NCI-H187 (cell line): ENCODE results near the gene OXGR1.
"Not testable (repeated sequence)": the region's sequence is repeated elsewhere in the genome, so short reads cannot be mapped to it uniquely, and the experiment has no call there.

Experiments
- DNase-seq, 2 experiments: peaks; one replicate each; lab custom pipeline; 2025; lab: John Stamatoyannopoulos, UW

OXGR1 gene

DNA sequence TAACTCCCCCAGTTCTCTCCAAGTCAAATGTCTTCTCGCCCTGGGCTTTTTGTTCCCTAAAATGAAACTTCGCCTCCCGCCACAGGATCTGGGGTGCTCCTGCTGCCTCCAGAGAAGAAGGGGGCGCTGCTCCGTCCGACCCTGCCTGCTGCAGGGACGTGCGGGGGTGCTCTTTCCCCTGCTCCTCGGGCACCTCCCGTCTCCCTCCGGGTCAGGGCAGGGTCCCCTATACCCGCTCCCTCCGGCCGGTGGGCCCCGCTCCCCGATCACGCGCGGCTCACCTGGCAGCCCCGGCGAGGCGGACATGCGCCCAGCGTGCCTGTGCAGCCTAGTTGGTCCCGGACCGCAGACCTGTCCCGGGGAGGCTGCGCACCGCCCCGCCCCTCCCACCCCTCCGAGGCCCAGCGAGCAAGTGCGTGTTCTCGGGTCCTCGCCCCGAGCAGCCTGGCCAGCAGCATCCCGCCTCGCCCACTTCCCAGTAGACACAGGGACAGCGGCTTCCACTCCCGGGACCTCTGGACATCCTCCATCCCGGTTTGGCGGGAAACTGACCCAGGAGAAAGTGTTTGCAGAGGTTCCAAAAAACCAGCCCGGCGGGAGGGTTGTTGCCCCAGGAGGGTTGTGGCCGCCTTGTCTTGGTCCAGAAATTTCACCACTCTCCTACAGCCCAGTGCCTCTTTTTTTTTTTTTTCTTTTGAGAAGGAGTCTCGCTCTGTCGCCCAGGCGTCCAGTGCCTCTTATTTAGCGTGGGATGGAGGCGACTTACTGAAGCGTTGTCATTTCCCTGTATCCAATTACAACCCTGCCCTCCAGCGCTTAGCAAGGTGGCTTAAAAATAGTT is at the start of gene OXGR1:
Gene OXGR1, minus strand, starts transcription at position 460 of the 841 bp plus-strand sequence. CDS start 6,717 bp downstream, outside the sequence.
- no peak for DNase-seq

DNA sequence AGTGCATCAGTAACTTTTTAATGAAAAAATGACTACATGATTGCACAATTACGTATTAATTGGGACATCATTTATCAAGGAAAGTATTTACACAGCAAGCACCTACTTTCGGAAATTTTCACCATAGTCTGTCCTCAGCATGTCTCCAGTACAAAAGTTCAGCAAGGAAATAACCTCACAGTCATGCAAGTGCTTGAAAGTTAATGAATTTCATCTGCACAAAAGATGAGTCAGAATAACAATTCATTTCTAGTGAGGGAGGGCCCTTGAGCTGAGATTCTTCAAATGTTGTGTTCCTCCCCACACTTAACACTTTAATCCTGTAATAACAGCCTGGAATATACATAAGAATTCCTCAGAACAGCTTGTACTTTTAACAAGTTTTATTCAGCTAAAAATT is 49.0 kb upstream of the OXGR1 start:
- DNase-seq = no peak

DNA sequence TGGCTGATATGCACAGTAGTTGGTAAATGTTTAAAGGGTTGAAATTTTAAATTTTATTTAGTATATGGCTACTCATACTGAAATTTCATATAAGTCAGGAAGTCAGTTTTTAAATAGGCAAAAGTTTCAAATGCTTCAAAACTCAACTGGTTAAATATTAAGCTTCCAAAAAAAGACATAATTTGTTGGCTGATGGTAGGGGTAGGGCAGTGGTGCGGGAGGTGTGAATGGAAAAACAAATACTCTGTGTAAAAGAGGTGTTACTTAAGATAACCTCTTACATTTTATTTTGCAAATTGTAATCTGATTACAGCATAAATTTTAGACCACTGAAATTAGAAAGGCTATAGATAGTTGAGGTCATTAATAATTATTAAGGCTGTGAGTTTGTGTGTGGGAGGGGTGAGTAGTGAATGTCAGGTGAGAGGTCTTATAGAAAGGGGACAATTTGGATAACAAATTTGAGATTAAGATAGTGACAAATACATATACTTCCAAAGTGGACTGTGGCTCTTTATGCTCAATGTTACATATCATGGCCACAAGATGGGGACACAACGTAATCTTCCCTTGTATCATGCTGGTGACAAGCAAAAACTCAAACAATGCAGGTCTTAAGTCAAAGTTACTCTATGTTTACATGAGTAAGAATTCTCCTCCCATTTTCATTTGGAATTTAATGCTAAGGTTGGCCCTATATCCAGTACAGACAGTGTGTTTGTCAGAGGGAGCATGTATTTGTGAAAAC is 36.6 kb upstream of the OXGR1 start:
- DNase-seq = no peak

DNA sequence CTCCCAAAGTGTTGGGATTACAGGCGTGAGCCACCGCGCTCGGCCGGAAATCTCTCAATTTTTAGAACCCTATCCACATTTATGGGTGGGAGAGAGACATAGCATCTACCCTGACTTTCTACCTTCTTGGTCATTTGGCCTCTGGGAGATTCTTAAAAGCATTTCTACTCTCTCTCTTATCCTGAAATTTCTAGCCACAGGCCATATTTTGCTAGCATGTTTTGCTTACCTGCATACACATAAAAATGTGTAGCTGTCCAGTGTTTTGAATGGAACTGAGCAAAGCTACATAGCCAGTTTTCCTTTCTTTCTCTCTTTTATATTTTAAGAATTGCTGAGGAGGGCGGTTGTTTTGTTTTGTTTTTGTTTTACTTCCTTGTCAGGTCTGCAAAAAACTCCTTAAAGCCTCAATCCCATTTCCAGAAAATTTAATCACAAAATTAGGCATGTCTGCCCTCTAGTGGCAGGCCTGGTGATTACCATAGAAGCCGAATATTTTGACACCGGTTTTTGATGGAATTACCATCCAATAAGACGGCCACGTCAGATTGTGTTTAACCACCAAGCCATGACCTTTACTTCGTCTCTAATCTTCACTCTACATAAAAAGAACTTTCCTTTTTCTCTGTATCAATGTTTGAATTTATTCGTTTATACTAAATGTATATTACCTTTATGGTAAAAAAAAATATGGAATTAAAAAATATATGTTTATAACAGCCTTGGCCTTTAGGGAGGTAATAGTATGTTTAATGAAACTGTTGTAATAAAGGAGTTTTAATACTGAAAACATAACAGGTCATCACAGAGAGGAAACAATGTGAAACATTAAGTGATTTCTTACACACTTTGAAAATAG is 34.4 kb upstream of the OXGR1 start:
- DNase-seq = peak in 1 of 2 experiments; percentile 54

DNA sequence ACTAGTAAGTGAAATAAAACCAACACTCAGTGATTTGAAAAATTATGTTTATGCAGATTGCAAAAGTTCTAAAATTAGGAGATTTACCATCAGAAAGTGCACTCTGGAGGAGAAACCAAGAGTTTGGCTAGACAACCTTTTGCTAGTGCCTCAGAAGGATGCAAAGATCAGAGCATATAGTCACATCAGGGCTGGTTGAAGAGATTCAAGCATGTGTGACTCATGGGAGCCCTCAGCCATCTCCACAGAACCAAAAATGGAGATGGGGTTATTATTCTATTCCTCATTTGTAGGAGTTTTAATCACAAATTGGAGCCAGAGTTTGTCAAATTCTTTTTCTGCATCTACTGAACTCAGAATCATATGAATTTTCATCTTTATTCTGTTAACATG is 32.9 kb upstream of the OXGR1 start:
- DNase-seq = no peak

DNA sequence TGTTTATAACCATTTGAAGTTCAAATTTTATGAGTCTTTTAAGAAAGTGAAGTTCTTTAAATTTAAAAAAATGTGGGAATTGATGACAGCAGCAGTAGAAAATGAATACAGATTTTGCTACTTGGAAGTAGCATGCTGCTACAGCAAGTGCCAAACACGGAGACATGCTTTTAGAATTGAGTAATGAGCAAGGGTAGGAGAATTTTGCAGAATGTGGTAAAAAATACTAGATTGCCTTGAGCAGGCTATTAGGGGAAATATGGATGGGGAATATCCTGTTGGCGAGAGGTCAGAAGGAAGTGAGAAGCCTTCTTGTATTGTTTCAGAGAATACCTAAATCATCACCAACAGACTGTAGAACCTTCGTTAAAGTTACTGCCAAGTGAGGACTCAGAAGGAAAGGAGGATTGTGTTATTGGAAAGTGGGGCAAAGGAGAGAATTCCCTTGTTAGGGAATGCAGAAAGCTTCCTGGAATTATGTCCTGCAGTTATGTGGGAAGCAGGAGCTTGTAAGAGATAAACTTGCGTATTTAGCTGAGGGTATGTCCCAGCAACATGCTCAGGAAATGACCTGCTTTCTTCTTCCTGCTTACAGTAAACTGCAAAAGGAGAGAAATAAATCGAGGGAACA is 32.4 kb upstream of the OXGR1 start:
- DNase-seq = no peak

DNA sequence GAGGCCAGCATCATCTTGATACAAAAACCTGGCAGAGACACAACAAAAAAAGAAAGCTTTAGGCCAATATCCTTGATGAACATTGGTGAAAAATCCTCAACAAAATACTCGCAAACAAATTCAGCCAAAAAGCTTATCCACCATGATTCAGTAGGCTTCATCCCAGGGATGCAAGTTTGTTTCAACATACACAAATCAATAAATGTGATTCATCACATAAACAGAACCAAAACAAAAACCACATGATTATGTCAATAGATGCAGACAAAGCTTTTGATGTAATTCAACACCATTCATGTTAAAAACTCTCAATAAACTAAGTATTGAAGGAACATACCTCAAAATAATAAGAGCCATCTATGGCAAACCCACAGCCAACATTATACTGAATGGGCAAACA is 29.5 kb upstream of the OXGR1 start:
- not testable (repeated sequence) for DNase-seq

DNA sequence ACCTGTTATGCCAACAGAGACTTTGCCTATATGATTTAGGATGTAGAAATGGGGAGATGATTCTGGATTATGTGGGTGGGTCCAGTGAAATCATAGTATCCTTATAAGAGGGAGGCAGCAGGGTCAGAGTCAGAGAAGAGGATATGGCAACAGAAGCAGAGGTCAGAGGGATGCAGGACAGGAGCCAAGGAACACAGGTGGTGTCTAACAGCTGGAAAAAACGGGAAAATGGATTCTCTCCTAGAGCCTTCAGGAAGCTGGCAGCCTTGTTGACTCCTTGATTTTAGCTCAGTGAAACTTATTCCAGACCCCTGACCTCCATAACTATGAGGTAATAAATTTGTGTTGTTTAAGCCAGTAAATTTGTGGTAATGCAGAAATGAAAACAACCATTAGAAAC is 28.8 kb upstream of the OXGR1 start:
- no peak for DNase-seq

DNA sequence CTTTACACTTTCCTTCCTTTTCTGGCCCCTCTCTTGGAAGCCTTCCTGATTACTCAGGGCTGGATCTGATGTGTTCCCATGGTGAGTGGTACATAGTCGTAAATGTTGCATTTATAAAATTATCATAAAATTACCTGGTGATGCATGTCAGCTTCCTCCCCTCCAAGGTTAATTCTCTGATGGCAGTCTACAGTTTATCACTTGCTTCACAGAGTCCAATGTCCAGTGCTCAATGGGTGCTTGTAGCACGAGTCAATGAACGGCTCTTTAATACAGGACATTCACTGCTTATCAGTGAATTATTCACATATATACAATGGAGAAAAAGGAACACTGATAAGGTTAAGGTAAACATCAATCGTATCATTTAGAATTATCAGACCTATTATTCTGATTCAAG is 27.0 kb upstream of the OXGR1 start:
- DNase-seq = no peak

DNA sequence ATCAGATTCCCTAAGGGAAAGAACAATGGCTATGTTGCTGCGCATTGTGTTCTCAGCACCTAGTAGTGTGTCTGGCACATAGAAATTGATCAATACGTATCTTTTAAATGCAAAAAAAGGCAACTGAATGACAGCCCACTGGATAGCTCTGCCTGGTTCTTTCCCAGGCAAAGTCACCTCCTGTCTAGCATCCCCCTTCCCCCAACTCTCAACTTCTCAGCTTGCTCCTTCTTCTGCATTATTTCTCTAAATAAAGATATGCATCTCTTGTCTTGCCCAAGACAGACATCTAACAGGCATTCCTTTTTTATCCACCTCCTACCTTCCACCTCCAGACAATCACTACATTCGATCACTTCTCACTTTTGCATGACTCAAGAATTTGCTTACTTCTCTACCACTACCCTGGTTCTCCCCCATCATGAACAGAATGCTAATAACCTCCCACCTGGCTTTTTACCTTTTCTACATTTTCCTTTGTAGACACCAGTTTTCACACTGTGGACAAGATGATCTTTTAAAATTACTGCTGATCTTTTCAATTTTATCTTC is 26.5 kb upstream of the OXGR1 start:
- DNase-seq = no peak

DNA sequence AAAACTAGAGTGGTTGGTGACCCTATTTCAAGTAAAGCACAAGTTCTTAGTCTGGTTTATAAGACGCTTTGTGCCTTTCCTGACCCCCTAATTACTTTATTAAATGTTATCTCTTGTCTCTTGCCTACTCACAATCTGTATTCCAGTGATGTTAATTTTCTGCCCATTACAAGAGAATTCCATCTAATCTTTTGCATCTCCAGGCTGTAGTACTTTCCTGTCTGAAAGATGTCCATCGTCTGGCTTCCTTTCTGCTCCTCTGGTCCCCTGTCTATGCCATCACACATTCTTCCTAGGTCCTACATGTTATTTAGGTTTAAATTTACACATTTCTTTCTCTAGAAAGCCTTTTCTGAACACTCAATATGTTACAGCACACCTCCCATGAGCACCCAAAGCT is 25.9 kb upstream of the OXGR1 start:
- no peak for DNase-seq

DNA sequence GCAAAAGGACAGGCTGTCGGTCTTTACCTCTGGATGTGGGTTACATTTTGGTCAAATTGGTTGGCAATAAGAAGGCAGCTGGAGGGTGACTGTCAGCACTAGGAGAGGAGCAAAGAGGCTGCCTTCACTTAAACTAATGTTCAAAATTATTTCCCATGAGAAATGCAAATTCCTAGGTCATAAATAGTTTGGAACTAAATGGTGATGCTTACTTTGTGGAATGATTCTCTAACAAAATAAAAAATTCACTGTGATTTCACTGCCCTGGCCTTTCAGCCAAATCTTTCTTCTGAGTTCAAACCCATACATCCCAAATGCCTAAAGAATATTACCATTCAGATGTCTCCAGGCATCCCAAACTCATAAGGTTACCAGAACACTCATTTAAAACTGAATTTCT is 25.0 kb upstream of the OXGR1 start:
- no peak for DNase-seq

DNA sequence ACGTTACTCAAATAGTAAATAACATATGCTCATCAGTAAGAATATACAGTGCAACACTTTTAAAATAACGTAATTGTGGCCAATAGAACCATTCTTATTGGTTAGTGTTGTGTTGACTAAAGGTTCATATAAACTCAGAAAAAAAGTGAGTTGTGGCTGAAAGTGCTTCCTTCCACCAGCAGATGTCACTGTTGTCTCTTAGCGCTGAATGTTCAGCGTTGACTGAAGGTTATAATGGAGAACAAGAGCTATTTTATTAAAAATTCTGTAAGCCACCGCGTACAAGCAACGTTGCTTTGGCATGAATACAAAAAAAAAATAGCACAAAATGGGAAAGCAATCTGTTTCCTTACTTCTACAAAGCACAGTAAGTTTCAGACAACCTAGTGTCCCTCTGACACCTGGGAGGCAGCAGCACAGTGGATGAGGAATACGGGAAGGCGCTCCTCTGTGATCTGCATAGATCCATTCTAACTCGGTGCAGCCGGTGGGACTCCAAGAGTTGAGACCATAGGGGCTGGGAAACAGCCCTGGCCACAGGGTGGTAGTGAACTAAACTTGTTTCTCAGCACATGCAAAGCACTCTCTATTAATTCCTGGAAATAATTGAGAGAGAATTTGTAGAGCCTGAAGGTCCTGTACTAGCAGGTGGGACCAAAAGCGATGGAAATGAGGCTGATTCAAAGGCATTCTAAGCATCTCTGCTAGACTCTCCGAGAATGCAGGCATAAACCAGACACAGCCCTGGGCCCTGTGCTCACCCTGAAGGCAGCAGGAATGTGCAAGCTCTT is 23.9 kb upstream of the OXGR1 start:
- DNase-seq = peak in 1 of 2 experiments; percentile 15

DNA sequence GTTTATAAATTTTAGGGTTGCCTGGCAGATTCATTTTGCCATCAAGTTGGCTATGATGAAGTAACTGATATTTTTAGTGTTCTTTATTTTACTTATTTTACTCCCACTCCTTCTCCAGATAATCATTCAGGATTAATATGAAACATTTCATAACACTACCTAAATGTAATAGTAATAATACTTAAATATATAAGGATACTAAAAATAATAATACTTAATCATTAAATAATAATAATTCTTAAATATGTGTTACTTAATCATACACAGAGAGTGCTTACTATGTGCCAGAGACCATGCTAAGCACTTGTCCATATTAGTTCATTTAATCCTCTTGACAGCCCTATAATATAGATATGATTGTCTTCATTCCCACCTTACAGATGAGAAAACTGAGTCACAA is 23.0 kb upstream of the OXGR1 start:
- no peak for DNase-seq

DNA sequence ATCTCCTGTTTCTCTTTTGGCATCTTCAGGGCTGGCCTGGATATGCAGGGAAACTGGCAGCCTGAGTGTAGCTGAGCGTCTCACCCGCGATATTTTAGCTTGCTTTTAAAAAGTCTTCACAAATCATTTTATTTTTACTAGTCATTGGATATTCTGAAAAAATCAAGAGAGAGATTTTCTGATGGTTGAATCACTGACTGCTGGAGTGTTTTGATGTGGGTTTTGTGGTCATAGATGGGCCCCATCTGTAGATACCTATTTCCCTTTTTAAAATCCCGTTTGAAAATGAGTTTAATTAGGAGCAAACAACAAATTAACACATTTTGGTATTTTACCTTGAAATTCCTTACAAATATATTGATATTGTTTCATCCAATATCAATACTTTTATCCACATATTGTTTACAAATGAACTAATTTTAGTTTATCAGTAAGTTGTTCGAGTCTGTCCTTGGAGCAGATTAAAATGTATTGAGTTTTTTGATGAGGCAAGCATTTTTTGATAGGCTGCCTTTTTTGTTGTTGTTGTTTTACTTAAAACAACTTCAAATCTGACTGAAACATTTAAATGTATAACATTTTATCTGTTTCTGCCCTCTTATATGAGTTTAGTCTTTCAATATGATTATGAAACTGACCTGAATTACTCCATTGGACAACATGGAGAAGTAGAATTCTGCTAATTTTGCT is 21.5 kb upstream of the OXGR1 start:
- no peak for DNase-seq

DNA sequence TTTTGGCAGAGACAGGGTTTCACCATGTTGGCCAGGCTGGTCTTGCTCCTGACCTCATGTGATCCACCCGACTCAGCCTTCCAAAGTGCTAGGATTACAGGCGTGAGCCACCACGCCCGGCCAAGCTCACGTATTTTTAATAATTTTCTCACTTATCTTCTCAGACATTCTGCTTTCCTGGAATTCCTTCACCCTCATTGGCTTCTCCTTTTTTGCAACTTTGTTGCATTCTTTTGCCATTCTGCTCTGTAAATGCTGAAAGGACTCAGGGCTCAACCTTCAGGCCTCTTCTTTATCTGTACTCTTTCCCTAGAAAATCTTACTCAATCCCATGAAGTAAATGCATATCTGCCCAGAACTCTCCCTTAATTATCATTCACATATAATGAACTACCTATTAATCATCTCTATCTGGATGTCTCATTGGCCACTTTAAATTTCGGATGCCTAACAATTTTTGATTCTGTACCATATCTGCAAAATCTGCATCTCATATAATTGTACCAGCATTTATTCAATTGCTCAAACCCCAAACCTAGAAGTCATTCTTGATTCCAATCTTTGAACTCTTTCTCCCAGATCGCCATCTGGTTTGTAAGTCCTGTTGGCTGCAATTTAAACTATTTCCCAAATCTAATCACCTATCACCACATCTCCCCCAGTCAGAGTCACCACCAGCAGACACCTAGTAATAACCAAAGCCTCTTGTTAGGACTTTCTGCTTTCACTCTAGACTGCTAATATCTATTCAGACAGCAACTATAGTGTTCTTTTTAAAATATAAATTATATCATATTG is 18.2 kb upstream of the OXGR1 start:
- DNase-seq = no peak

DNA sequence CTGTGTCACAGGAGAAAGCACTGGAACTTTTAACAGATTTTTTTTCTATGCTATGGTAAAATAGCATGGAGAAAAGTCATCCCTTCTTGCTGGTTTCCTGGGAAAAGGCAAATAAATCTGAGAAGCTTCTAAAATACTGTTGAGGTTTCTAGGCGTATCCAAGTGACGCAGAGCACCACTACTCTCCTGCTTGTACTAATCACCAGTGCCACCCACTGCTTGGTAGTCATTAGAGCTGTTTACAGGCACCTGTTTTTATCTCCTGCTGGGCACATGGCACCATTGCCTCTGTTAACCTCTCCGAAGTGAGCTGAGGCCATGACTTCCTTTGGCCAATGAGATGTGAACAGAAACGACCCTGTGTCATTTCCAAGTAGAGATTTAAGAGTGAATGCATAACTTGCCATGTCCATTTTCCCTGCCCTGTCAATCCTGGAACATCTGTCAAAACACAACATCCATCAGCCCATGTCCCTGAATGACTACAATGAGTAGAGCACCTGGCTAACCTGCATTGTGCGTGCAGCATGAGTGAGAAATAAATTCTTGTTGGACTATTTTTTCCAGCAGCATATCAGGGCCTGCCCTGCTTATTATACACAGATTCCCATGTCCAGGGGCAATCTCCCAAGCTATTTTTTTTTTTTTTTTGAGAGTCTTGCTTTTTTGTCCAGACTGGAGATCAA is 17.3 kb upstream of the OXGR1 start:
- DNase-seq = no peak

DNA sequence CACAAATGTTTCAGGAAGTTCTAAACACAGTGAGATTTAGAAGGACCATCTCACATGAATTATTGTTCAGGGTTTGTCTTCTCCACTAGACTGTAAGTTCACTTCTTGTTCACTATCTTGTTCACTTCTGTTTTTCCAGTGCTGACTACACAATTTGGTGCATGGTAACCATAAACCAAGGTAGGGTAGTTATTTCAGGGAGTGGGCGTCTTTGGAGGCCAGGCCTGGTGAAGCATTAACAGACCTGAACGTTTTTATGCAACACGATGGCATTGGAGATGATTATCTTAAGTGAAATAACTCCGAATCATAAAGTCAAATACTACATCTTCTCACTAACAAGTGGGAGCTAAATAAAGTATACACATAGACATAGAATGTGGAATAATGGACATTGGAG is 14.4 kb upstream of the OXGR1 start:
- no peak for DNase-seq
